ENCODE results near the gene PLD4.

DNA sequence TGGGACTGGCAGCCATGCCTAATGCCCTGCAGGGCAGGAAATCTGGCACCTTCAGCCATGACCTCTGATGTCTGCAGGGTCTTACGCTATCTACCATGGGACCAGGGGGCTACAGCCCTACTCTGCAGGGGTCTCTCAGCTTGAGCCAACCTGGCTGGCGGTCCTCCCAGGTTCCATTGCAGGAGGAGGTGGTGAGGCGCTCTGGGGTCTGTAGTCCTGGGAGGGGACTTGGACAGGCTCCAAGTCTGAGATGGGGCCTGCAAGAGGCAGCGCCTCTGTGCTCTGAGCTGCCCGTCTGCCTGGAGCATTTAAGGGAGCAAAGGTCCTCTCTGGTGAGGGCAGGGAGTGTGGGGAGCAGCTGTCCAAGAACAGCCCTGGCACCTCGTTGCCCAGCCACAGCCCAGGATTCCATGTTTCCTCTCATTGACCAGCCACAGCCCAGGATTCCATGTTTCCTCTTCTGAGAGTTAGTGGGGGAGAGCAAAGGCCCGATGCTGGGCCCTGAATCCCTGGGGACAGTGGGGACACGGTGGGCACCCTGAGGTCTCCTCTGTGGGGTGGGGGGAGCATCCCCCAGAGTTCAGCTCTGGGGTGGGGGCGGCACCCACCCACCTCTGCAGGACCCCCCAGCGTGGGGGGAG lies 655 bp downstream of the PLD4 start:
- TF ChIP-seq, protein P1, sequence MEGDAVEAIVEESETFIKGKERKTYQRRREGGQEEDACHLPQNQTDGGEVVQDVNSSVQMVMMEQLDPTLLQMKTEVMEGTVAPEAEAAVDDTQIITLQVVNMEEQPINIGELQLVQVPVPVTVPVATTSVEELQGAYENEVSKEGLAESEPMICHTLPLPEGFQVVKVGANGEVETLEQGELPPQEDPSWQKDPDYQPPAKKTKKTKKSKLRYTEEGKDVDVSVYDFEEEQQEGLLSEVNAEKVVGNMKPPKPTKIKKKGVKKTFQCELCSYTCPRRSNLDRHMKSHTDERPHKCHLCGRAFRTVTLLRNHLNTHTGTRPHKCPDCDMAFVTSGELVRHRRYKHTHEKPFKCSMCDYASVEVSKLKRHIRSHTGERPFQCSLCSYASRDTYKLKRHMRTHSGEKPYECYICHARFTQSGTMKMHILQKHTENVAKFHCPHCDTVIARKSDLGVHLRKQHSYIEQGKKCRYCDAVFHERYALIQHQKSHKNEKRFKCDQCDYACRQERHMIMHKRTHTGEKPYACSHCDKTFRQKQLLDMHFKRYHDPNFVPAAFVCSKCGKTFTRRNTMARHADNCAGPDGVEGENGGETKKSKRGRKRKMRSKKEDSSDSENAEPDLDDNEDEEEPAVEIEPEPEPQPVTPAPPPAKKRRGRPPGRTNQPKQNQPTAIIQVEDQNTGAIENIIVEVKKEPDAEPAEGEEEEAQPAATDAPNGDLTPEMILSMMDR (IDR thresholded peaks at IDR 0.05): no peak
- TF ChIP-seq POLR2A (IDR thresholded peaks at IDR 0.05) (no peak), POLR2AphosphoS5 (IDR thresholded peaks at IDR 0.05) (no peak)
